Measurements from ENCODE around the gene DBNL. TPM values are rescaled to one million over a fixed set of nuclear protein-coding genes. Genes with fewer than 3 reads are reported as not detected.

The DBNL gene
- total RNA-seq, 1 donor from 2014 or later, result 85.0 TPM

DNA sequence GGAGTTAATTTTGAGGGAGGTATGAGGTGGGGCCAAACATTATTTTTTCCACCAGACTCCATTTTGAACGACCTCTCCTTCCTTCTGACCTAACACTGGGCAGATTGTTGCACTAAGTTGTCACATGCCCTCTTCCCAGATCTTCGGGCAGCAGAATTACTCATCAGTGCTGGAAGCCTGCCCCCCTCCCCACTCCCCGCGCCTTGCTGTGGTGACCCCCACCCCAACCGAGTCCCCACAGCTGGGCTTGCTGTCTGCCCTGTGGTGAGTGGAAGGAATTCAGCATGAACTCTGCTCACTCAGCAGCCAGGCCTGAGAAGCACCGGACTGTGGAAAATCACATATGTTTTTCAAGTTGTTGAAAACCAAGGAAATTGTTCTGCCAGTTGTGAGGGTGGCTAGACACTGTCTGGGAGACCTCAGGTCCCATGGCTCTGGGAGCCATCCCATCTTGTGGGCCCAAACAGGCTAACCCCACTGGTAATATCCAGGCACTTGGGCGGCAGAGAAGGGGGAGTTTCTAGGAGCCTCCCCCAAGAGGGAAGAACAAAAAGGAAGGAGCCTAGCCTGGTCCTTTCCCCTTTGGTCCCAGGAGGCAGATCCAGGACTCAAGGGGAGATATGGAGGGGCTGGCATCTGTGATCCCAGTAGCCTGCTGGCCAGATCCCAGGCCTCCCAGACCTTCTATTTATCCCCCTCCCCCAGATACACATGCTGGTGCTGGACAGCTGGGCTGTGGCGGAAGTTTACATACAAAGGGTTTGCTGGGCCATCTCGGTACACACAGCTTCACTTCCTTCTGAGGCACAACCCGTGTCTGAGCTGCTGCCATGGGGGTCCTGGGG is 56.2 kb downstream of the DBNL start:
- Histone ChIP-seq H3K36me3 (ENCODE audit: insufficient read depth, low read length) (no peaks in the 10 kb centered on the region), H3K9me3 (ENCODE audit: insufficient read depth, low read depth, low read length) (no peaks in the 10 kb centered on the region), H3K79me2 (ENCODE audit: insufficient read depth, low read length) (peaks cover 9% of the 10 kb centered on the region), H3K4me2 (ENCODE audit: low read length) (peak overlapping the region; percentile 13), H3K9ac (ENCODE audit: low read length) (peak overlapping the region; percentile 33), H4K20me1 (ENCODE audit: insufficient read depth, low read length) (peaks cover 7% of the 10 kb centered on the region), H3K27ac (ENCODE audit: low read depth, low read length) (peak overlapping the region; percentile 50), H3K4me3 (ENCODE audit: insufficient read depth, low read depth, low read length) (no peak overlapping the region), H2AFZ (ENCODE audit: low read depth, low read length) (peak overlapping the region; percentile 47), H3K27me3 (ENCODE audit: insufficient read depth, low read length) (no peaks in the 10 kb centered on the region), H3K4me1 (ENCODE audit: insufficient read depth, low read length) (peaks cover 25% of the 10 kb centered on the region)
- peaks cover 1% of the 10 kb centered on the region for H3K36me3 Mint-ChIP-seq (ENCODE audit: low read depth, unreplicated experiment)
- peaks cover 27% of the 10 kb centered on the region for H3K4me1 Mint-ChIP-seq (ENCODE audit: low read depth, unreplicated experiment)
- DNase-seq (ENCODE audit: low read depth) (peak; percentile 84), FAIRE-seq (peak; percentile 5)
- no peak for TF ChIP-seq EZH2 (IDR thresholded peaks at IDR 0.05; ENCODE audit: insufficient read depth, low read length)
- TF ChIP-seq, protein P1, sequence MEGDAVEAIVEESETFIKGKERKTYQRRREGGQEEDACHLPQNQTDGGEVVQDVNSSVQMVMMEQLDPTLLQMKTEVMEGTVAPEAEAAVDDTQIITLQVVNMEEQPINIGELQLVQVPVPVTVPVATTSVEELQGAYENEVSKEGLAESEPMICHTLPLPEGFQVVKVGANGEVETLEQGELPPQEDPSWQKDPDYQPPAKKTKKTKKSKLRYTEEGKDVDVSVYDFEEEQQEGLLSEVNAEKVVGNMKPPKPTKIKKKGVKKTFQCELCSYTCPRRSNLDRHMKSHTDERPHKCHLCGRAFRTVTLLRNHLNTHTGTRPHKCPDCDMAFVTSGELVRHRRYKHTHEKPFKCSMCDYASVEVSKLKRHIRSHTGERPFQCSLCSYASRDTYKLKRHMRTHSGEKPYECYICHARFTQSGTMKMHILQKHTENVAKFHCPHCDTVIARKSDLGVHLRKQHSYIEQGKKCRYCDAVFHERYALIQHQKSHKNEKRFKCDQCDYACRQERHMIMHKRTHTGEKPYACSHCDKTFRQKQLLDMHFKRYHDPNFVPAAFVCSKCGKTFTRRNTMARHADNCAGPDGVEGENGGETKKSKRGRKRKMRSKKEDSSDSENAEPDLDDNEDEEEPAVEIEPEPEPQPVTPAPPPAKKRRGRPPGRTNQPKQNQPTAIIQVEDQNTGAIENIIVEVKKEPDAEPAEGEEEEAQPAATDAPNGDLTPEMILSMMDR (IDR thresholded peaks at IDR 0.05; ENCODE audit: insufficient read depth, low read depth, low read length), result no peak
- peak overlapping the region; percentile 95 for H3K27ac Mint-ChIP-seq (ENCODE audit: unreplicated experiment)
- H3K9me3 Mint-ChIP-seq (ENCODE audit: unreplicated experiment), result no peaks in the 10 kb centered on the region
- H3K27me3 Mint-ChIP-seq (ENCODE audit: low read depth, unreplicated experiment), result no peaks in the 10 kb centered on the region
- H3K4me3 Mint-ChIP-seq (ENCODE audit: unreplicated experiment), result peak overlapping the region; percentile 9

DNA sequence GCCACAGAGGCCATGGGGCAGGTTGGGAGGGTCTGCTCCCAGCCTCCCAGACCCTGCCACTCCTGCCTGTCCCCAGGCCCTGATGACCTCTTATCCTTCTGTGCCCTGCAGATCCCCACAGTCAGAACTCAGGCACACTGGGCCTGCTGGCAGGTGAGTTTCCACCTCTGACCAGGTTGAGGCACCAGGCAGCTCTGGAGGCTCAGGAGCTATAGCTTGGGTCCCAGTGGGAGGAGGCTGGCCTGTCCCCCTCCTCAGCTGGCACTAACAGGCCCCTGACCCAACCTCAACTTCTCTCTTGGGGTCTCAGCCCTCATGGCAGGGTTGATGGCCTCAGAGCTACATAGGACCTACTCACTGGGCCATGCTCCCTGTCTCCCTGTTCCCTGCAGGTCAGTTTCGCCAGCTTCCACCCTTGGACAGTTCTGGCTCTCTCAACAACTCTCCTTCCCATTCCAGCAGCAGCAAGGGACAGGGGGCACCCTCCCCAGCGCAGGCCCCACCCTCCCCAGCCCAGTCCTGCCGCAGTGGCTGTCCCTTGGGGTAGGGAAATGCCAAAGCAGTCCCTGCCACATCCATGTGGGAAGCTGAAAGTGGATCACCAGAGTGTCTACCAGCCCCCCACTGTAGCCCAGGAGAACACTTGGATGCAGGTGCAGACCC is 56.9 kb downstream of the DBNL start:
- H3K4me1 Mint-ChIP-seq (ENCODE audit: low read depth, unreplicated experiment), result peaks cover 34% of the 10 kb centered on the region
- no peaks in the 10 kb centered on the region for H3K9me3 Mint-ChIP-seq (ENCODE audit: unreplicated experiment)
- no peak for FAIRE-seq
- no peak overlapping the region for H3K4me3 ChIP-seq (ENCODE audit: insufficient read depth, low read depth, low read length)
- peak overlapping the region; percentile 50 for H3K27ac ChIP-seq (ENCODE audit: low read depth, low read length)
- no peaks in the 10 kb centered on the region for H3K36me3 ChIP-seq (ENCODE audit: insufficient read depth, low read length)
- no peaks in the 10 kb centered on the region for H3K27me3 Mint-ChIP-seq (ENCODE audit: low read depth, unreplicated experiment)
- no peak overlapping the region for H3K9ac ChIP-seq (ENCODE audit: low read length)
- H2AFZ ChIP-seq (ENCODE audit: low read depth, low read length), result peak overlapping the region; percentile 47
- no peaks in the 10 kb centered on the region for H3K27me3 ChIP-seq (ENCODE audit: insufficient read depth, low read length)
- H3K4me2 ChIP-seq (ENCODE audit: low read length), result no peak overlapping the region
- H3K36me3 Mint-ChIP-seq (ENCODE audit: low read depth, unreplicated experiment), result peaks cover 5% of the 10 kb centered on the region
- DNase-seq (ENCODE audit: low read depth), result no peak
- H3K79me2 ChIP-seq (ENCODE audit: insufficient read depth, low read length), result peaks cover 15% of the 10 kb centered on the region
- no peaks in the 10 kb centered on the region for H3K9me3 ChIP-seq (ENCODE audit: insufficient read depth, low read depth, low read length)
- peak overlapping the region; percentile 95 for H3K27ac Mint-ChIP-seq (ENCODE audit: unreplicated experiment)
- no peak for TF ChIP-seq EZH2 (IDR thresholded peaks at IDR 0.05; ENCODE audit: insufficient read depth, low read length)
- TF ChIP-seq, protein P1 (IDR thresholded peaks at IDR 0.05; ENCODE audit: insufficient read depth, low read depth, low read length), result no peak
- peaks cover 29% of the 10 kb centered on the region for H3K4me1 ChIP-seq (ENCODE audit: insufficient read depth, low read length)
- H3K4me3 Mint-ChIP-seq (ENCODE audit: unreplicated experiment), result no peak overlapping the region
- peaks cover 14% of the 10 kb centered on the region for H4K20me1 ChIP-seq (ENCODE audit: insufficient read depth, low read length)

Measured in astrocyte (in vitro differentiated cells and primary cell).